Stimulated activated CD8-positive, alpha-beta memory T cell treated with anti-CD3 and anti-CD28 coated beads, Interleukin-12 subunit alpha, Interleukin-12 subunit beta, amount 100 ng/mL, for 1 hour (primary cell): ENCODE measurements around the gene LAMA5.

Source experiments
- DNase-seq: peaks from one replicate; pipeline ENCODE4 v3.0.0-alpha.2; 2020; ENCODE audit warnings: low read depth

LAMA5 gene

GRCh38 chr20:62405108-62405980 lies 38.2 kb upstream of the LAMA5 start:
- DNase-seq, result no peak

GRCh38 chr20:62404761-62405107 lies 37.6 kb upstream of the LAMA5 start:
- DNase-seq, result no peak

- DNase-seq, result no peak
Observed at GRCh38 chr20:62404112-62404665, 37.1 kb upstream of the LAMA5 start.

- no peak for DNase-seq
Observed at GRCh38 chr20:62403331-62403730, 36.2 kb upstream of the LAMA5 start.

GRCh38 chr20:62402456-62403150 lies 35.5 kb upstream of the LAMA5 start:
- DNase-seq, result no peak

GRCh38 chr20:62401331-62401779 lies 34.2 kb upstream of the LAMA5 start:
- DNase-seq, result no peak

GRCh38 chr20:62400541-62400940 lies 33.4 kb upstream of the LAMA5 start:
- no peak for DNase-seq

GRCh38 chr20:62400021-62400420 lies 32.9 kb upstream of the LAMA5 start:
- DNase-seq, result no peak

- no peak for DNase-seq
Observed at GRCh38 chr20:62398120-62398821, 31.2 kb upstream of the LAMA5 start.

- DNase-seq, result no peak
Observed at GRCh38 chr20:62396367-62397239, 29.5 kb upstream of the LAMA5 start.

- DNase-seq, result no peak
Observed at GRCh38 chr20:62395311-62396242, 28.5 kb upstream of the LAMA5 start.

GRCh38 chr20:62394248-62395245 lies 27.4 kb upstream of the LAMA5 start:
- DNase-seq, result no peak

GRCh38 chr20:62393830-62394229 lies 26.7 kb upstream of the LAMA5 start:
- no peak for DNase-seq

- DNase-seq, result no peak
Observed at GRCh38 chr20:62393335-62393665, 26.2 kb upstream of the LAMA5 start.

GRCh38 chr20:62392621-62393334 lies 25.7 kb upstream of the LAMA5 start:
- no peak for DNase-seq

GRCh38 chr20:62392077-62392418 lies 24.9 kb upstream of the LAMA5 start:
- DNase-seq, result no peak

- DNase-seq, result no peak
Observed at GRCh38 chr20:62391165-62392076, 24.3 kb upstream of the LAMA5 start.
